ENCODE results near the gene PCNX1. TPM values are rescaled to one million over a fixed set of nuclear protein-coding genes. Genes with fewer than 3 reads are reported as not detected.

PCNX1 gene
- total RNA-seq, 4 donors from 2014 or later = 9.1 to 41.8 (median 18.9) TPM

DNA sequence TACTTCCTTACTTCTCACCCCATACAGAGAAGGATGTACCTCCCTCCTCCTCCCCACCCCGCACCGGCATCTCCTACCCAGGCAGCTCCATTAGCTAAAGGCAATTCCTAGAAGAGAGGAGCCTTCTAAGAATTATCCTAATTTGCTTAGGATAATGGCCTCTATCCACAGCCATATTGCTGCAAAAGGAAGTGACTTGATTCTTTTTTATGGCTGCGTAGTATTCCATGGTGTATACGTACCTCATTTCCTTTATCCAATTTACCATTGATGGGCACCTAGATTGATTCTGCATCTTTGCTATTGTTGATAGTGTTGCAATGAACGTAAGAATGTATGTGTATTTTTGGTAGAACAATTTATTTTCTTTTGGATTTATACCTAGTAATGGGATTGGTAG is 189.7 kb downstream of the PCNX1 start:
- intact Hi-C loops (cut with DNase I) = no loop called here
- no peak overlapping the region for H3K27ac ChIP-seq
- no peak overlapping the region for H3K4me3 ChIP-seq
- H3K9me3 ChIP-seq = peaks cover 0 to 3% (median 0%) of the 10 kb centered on the region in 3 donors
- peaks cover 0 to 29% (median 0%) of the 10 kb centered on the region in 3 donors for H3K36me3 ChIP-seq
- 95 to 99% methylated on average over 5 of the region's 5 CpGs for WGBS, 2 donors
- no peaks in the 10 kb centered on the region for H3K27me3 ChIP-seq
- no peak for DNase-seq
- no peaks in the 10 kb centered on the region for H3K4me1 ChIP-seq
- no peak for TF ChIP-seq CTCF (IDR thresholded peaks at IDR 0.05)
- no peak for TF ChIP-seq POLR2A (IDR thresholded peaks at IDR 0.05)

GRCh38 chr14:71103662-71104484 is 196.6 kb downstream of the PCNX1 start:
- H3K9me3 ChIP-seq = no peaks in the 10 kb centered on the region
- peaks cover 4 to 68% (median 10%) of the 10 kb centered on the region in 3 donors for H3K36me3 ChIP-seq
- no peaks in the 10 kb centered on the region for H3K4me1 ChIP-seq
- WGBS, 2 donors = 49 to 58% methylated on average over 3 of the region's 3 CpGs
- H3K27me3 ChIP-seq = no peaks in the 10 kb centered on the region
- intact Hi-C loops (cut with DNase I) = no loop called here
- peak; percentile 50 to 77 (median 70) for TF ChIP-seq CTCF (IDR thresholded peaks at IDR 0.05)
- no peak for TF ChIP-seq POLR2A (IDR thresholded peaks at IDR 0.05)
- no peak for DNase-seq
- H3K4me3 ChIP-seq = no peak overlapping the region
- H3K27ac ChIP-seq = no peak overlapping the region

- Histone ChIP-seq H3K4me3 (no peak overlapping the region), H3K4me1 (no peaks in the 10 kb centered on the region), H3K36me3 (peaks cover 14 to 81% (median 17%) of the 10 kb centered on the region in 3 donors), H3K9me3 (no peaks in the 10 kb centered on the region), H3K27me3 (no peaks in the 10 kb centered on the region), H3K27ac (no peak overlapping the region)
- intact Hi-C loops (cut with DNase I) = no loop called here
- 55 to 67% methylated on average over 2 of the region's 2 CpGs for WGBS, 2 donors
- TF ChIP-seq CTCF (IDR thresholded peaks at IDR 0.05) (no peak), POLR2A (IDR thresholded peaks at IDR 0.05) (no peak)
- no peak for DNase-seq
Measured at GRCh38 chr14:71105177-71105576, 197.9 kb downstream of the PCNX1 start.

DNA sequence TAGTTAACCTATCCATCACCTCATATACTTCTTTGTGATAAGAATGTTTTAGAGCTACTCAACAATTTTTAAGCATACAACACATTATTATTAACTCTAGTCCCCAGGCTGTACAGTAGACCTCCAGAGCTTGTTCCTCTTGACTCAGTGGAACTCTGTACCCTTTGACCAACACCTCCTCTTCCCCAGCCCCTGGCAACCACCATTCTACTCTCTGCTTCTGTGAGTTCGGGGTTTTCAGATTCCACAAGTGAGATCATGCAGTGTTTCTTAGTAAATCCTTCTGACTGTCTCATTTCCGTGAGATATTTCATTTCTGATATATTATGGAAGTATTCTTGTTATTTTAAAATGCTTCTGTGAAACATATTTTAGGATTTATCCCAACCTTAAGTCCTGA is 200.7 kb downstream of the PCNX1 start:
- Histone ChIP-seq H3K36me3 (peaks cover 14 to 85% (median 17%) of the 10 kb centered on the region in 3 donors), H3K4me1 (no peaks in the 10 kb centered on the region), H3K27me3 (no peaks in the 10 kb centered on the region), H3K9me3 (no peaks in the 10 kb centered on the region), H3K4me3 (no peak overlapping the region), H3K27ac (no peak overlapping the region)
- 86 to 89% methylated on average over 2 of the region's 2 CpGs for WGBS, 2 donors
- no peak for TF ChIP-seq POLR2A (IDR thresholded peaks at IDR 0.05)
- TF ChIP-seq CTCF (IDR thresholded peaks at IDR 0.05) = no peak
- DNase-seq = no peak
- intact Hi-C loops (cut with DNase I) = no loop called here

DNA sequence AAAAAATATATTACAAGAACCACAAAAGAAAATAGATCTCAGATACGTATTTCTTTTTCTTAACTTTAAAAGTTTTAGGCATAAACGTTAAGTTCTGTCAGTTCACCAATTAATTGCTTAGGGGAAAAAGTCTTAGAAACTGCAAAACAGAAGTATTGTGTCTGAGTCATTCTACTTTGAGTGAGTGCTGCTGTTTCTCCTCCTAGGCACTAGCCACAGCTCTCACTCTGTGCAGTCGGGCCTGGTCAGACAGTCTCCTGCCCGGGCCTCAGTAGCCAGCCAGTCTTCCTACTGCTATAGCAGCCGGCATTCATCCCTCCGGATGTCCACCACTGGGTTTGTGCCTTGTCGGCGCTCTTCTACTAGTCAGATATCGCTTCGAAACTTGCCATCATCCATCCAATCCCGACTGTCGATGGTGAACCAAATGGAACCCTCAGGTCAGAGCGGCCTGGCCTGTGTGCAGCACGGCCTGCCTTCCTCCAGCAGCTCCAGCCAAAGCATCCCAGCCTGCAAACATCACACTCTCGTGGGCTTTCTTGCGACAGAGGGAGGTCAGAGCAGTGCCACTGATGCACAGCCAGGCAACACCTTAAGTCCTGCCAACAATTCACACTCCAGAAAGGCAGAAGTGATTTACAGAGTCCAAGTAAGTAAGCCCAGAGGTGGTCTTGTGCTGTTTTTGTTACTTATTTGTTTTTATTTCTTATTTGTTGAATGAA is 201.3 kb downstream of the PCNX1 start:
- Histone ChIP-seq H3K27me3 (no peaks in the 10 kb centered on the region), H3K36me3 (peaks cover 14 to 78% (median 17%) of the 10 kb centered on the region in 3 donors), H3K9me3 (no peaks in the 10 kb centered on the region), H3K27ac (no peak overlapping the region), H3K4me3 (no peak overlapping the region), H3K4me1 (no peaks in the 10 kb centered on the region)
- WGBS, 2 donors = 80 to 81% methylated on average over 9 to 15 of the region's 16 CpGs
- intact Hi-C loops (cut with DNase I) = no loop called here
- TF ChIP-seq CTCF (IDR thresholded peaks at IDR 0.05) = no peak
- TF ChIP-seq POLR2A (IDR thresholded peaks at IDR 0.05) = no peak
- DNase-seq = no peak

All from esophagus squamous epithelium (tissue), 5 donors.